ENCODE results near the gene SGK1.
"Not testable (repeated sequence)": the region's sequence is repeated elsewhere in the genome, so short reads cannot be mapped to it uniquely, and the experiment has no call there.

GRCh38 chr6:134192609-134193008, 125.3 kb downstream of the SGK1 start:
- TF ChIP-seq, protein P1, sequence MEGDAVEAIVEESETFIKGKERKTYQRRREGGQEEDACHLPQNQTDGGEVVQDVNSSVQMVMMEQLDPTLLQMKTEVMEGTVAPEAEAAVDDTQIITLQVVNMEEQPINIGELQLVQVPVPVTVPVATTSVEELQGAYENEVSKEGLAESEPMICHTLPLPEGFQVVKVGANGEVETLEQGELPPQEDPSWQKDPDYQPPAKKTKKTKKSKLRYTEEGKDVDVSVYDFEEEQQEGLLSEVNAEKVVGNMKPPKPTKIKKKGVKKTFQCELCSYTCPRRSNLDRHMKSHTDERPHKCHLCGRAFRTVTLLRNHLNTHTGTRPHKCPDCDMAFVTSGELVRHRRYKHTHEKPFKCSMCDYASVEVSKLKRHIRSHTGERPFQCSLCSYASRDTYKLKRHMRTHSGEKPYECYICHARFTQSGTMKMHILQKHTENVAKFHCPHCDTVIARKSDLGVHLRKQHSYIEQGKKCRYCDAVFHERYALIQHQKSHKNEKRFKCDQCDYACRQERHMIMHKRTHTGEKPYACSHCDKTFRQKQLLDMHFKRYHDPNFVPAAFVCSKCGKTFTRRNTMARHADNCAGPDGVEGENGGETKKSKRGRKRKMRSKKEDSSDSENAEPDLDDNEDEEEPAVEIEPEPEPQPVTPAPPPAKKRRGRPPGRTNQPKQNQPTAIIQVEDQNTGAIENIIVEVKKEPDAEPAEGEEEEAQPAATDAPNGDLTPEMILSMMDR (conservative IDR thresholded peaks at IDR 0.05 in 1 of 2, IDR thresholded peaks at IDR 0.05 in 1 of 2; ENCODE audit: extremely low read depth in 1 of 2, insufficient read depth in 1 of 2, low read depth in 1 of 2, low read length in 2 of 2), result not testable (repeated sequence)
- TF ChIP-seq EZH2 (IDR thresholded peaks at IDR 0.05; ENCODE audit: borderline replicate concordance, low read length), result not testable (repeated sequence)

All from mammary epithelial cell (primary cell).